Measurements from ENCODE around the gene SIAH3. TPM values are rescaled to one million over a fixed set of nuclear protein-coding genes. Genes with fewer than 3 reads are reported as not detected.

SIAH3 gene
- polyA plus RNA-seq, 1 donor from 2014 or later = 4.9 TPM

DNA sequence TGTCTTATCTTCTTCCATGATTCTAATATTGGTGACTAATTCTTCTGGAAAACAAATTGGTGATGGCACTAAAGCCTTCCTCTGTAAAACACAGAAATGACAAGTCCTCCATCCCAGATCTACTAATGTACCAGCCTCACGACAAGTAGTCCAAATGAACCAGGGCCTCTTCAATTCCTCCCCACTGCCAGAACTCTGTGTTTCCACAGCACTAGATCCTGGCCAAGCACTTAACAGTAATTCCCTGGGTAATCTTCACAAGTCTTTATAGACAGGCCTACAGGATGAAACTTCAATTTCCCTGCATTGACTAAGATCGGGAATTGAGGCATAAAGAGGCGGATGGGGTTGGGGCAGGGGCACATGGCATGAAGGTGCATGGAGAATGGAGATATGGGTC is 52.7 kb downstream of the SIAH3 start:
- TF ChIP-seq RAD21 (conservative IDR thresholded peaks at IDR 0.05) (no peak), EP300 (conservative IDR thresholded peaks at IDR 0.05; ENCODE audit: poor library complexity, severe bottlenecking) (no peak)
- Histone ChIP-seq H3K9ac (ENCODE audit: low read length) (no peak overlapping the region), H3K9me3 (ENCODE audit: low read length) (no peaks in the 10 kb centered on the region), H3K9me2 (ENCODE audit: insufficient read depth, low read length) (no peaks in the 10 kb centered on the region), H3K36me3 (ENCODE audit: insufficient read depth, low read length) (no peaks in the 10 kb centered on the region), H3K27me3 (ENCODE audit: insufficient read depth, low read depth, low read length) (no peaks in the 10 kb centered on the region), H3K4me2 (ENCODE audit: low read length) (no peak overlapping the region), H2AFZ (ENCODE audit: low read depth, low read length) (no peak overlapping the region), H3K79me2 (replicated peaks; ENCODE audit: insufficient read depth, low read length) (no peaks in the 10 kb centered on the region), H3K27ac (ENCODE audit: low read length) (no peak overlapping the region), H4K20me1 (ENCODE audit: insufficient read depth) (no peaks in the 10 kb centered on the region), H3F3A (ENCODE audit: insufficient read depth, low read length, poor library complexity, severe bottlenecking) (no peaks in the 10 kb centered on the region), H3K4me3 (ENCODE audit: low read length) (no peak overlapping the region)

DNA sequence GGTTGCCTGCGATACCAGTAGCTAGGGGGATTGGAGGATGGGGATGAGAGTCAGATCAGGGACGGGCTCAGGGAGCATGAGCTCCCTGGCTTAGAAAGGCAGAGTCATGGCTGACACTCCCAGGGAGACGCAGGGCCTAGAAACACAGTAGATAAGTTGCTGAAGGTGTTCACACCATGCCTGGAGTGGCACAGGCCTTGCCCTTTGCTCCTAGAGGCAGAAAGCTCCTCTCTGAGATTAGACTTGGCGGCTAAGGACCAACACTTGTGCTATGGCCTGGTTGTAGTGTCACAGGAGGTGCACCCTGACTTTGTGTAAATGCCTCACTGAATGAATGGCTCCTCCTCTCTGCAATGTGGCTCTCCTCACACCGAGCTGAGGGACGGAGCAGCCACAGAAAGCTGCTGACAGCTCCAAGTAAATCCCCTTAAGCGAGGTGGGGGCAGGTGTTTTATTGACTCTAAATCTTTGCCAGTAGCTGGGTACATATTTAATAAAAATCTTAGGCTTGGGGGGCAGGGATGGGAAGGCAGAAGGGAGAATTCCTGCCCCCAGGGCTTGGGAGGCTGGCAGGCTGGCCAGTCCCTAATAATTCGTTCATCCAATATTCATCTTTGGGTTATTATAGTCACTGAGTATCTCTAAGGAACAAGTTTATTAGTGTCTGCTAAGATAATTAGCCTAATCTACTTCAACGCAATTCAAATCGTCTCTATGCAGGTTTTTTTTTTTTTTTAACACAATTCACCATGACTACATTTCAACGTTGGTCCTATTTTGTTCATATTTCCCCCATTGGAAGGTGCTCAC is 54.9 kb downstream of the SIAH3 start:
- TF ChIP-seq EP300 (conservative IDR thresholded peaks at IDR 0.05; ENCODE audit: poor library complexity, severe bottlenecking) (no peak), MXI1 (conservative IDR thresholded peaks at IDR 0.05; ENCODE audit: poor library complexity, severe bottlenecking) (no peak)
- TF ChIP-seq, protein P1, sequence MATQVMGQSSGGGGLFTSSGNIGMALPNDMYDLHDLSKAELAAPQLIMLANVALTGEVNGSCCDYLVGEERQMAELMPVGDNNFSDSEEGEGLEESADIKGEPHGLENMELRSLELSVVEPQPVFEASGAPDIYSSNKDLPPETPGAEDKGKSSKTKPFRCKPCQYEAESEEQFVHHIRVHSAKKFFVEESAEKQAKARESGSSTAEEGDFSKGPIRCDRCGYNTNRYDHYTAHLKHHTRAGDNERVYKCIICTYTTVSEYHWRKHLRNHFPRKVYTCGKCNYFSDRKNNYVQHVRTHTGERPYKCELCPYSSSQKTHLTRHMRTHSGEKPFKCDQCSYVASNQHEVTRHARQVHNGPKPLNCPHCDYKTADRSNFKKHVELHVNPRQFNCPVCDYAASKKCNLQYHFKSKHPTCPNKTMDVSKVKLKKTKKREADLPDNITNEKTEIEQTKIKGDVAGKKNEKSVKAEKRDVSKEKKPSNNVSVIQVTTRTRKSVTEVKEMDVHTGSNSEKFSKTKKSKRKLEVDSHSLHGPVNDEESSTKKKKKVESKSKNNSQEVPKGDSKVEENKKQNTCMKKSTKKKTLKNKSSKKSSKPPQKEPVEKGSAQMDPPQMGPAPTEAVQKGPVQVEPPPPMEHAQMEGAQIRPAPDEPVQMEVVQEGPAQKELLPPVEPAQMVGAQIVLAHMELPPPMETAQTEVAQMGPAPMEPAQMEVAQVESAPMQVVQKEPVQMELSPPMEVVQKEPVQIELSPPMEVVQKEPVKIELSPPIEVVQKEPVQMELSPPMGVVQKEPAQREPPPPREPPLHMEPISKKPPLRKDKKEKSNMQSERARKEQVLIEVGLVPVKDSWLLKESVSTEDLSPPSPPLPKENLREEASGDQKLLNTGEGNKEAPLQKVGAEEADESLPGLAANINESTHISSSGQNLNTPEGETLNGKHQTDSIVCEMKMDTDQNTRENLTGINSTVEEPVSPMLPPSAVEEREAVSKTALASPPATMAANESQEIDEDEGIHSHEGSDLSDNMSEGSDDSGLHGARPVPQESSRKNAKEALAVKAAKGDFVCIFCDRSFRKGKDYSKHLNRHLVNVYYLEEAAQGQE (IDR thresholded peaks at IDR 0.05; ENCODE audit: borderline replicate concordance) = no peak
- Histone ChIP-seq H3K9ac (ENCODE audit: low read length) (no peak overlapping the region), H3K36me3 (ENCODE audit: insufficient read depth, low read length) (no peaks in the 10 kb centered on the region), H3K27me3 (ENCODE audit: insufficient read depth, low read depth, low read length) (no peaks in the 10 kb centered on the region), H3K4me3 (ENCODE audit: low read length) (no peak overlapping the region), H3K9me3 (ENCODE audit: low read length) (no peaks in the 10 kb centered on the region), H3K4me2 (ENCODE audit: low read length) (no peak overlapping the region), H3K9me2 (ENCODE audit: insufficient read depth, low read length) (no peaks in the 10 kb centered on the region), H4K20me1 (ENCODE audit: insufficient read depth) (no peaks in the 10 kb centered on the region), H2AFZ (ENCODE audit: low read depth, low read length) (no peak overlapping the region), H3K27ac (ENCODE audit: low read length) (no peak overlapping the region), H3K79me2 (replicated peaks; ENCODE audit: insufficient read depth, low read length) (no peaks in the 10 kb centered on the region), H3F3A (ENCODE audit: insufficient read depth, low read length, poor library complexity, severe bottlenecking) (no peaks in the 10 kb centered on the region)

DNA sequence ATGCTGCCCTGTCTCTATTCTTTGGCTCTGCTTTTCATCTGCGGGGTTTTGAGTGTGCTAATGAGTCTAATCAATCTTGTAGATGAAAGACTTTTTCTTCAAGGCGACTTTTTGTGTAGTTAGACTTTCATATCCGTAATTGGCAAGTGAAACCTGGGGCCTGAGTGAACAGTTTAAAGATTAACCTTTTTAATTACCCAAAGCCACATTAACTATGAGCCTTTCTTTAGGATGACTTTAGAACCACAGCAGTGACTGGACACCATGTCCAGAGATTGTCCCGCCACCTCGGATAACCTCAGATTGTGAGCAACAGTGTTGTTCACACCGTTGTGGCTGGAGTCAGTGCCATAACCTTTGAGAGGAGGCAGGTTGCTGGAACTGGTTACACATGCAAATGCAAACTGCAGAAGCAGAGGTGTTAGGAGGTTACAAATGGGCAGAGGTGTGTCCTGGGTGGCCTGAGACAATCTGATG is 58.7 kb downstream of the SIAH3 start:
- H4K20me1 ChIP-seq (ENCODE audit: insufficient read depth) = no peaks in the 10 kb centered on the region
- no peak overlapping the region for H2AFZ ChIP-seq (ENCODE audit: low read depth, low read length)
- H3K27ac ChIP-seq (ENCODE audit: low read length) = no peak overlapping the region
- H3K27me3 ChIP-seq (ENCODE audit: insufficient read depth, low read depth, low read length) = no peaks in the 10 kb centered on the region
- H3K79me2 ChIP-seq (replicated peaks; ENCODE audit: insufficient read depth, low read length) = no peaks in the 10 kb centered on the region
- no peaks in the 10 kb centered on the region for H3K9me2 ChIP-seq (ENCODE audit: insufficient read depth, low read length)
- H3F3A ChIP-seq (ENCODE audit: insufficient read depth, low read length, poor library complexity, severe bottlenecking) = no peaks in the 10 kb centered on the region
- H3K4me2 ChIP-seq (ENCODE audit: low read length) = no peak overlapping the region
- no peak overlapping the region for H3K9ac ChIP-seq (ENCODE audit: low read length)
- no peaks in the 10 kb centered on the region for H3K36me3 ChIP-seq (ENCODE audit: insufficient read depth, low read length)
- no peaks in the 10 kb centered on the region for H3K9me3 ChIP-seq (ENCODE audit: low read length)
- TF ChIP-seq EZH2 (IDR thresholded peaks at IDR 0.05; ENCODE audit: borderline replicate concordance, insufficient read depth, low read length, poor library complexity, severe bottlenecking) (no peak), SMC3 (conservative IDR thresholded peaks at IDR 0.05; ENCODE audit: poor library complexity) (no peak), EP300 (conservative IDR thresholded peaks at IDR 0.05; ENCODE audit: poor library complexity, severe bottlenecking) (no peak), MXI1 (conservative IDR thresholded peaks at IDR 0.05; ENCODE audit: poor library complexity, severe bottlenecking) (no peak), RAD21 (conservative IDR thresholded peaks at IDR 0.05) (no peak), TAF1 (IDR thresholded peaks at IDR 0.05; ENCODE audit: low read depth) (no peak), POLR2AphosphoS5 (IDR thresholded peaks at IDR 0.05) (no peak)
- TF ChIP-seq, protein P2, sequence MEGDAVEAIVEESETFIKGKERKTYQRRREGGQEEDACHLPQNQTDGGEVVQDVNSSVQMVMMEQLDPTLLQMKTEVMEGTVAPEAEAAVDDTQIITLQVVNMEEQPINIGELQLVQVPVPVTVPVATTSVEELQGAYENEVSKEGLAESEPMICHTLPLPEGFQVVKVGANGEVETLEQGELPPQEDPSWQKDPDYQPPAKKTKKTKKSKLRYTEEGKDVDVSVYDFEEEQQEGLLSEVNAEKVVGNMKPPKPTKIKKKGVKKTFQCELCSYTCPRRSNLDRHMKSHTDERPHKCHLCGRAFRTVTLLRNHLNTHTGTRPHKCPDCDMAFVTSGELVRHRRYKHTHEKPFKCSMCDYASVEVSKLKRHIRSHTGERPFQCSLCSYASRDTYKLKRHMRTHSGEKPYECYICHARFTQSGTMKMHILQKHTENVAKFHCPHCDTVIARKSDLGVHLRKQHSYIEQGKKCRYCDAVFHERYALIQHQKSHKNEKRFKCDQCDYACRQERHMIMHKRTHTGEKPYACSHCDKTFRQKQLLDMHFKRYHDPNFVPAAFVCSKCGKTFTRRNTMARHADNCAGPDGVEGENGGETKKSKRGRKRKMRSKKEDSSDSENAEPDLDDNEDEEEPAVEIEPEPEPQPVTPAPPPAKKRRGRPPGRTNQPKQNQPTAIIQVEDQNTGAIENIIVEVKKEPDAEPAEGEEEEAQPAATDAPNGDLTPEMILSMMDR (IDR thresholded peaks at IDR 0.05; ENCODE audit: poor library complexity, severe bottlenecking) = no peak
- TF ChIP-seq, protein P1 (IDR thresholded peaks at IDR 0.05; ENCODE audit: borderline replicate concordance) = no peak
- H3K4me3 ChIP-seq (ENCODE audit: low read length) = no peak overlapping the region

Measured in neural cell (in vitro differentiated cells).